Measurements from ENCODE around the gene IGSF11. TPM values are rescaled to one million over a fixed set of nuclear protein-coding genes. Genes with fewer than 3 reads are reported as not detected.

IGSF11 gene
- total RNA-seq, 1 experiment from 2014 or later: not detected

DNA sequence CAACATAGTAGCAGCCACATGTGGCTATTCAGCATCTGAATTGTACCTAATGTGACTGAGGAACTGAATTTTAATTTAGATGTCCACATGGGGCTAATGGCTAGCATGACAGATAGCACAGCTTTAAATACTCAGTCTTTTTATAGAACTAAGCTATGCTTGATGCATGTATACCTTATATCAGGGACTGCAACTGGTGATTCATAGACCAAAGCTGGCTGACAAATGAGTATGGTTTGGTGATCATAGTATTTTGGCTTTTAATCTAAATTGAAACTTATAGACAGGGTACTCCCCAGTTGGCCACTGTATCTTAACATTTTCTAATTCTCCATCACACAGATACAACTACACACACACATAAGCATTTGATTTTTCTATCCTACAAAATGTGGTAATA, 83.6 kb downstream of the IGSF11 start:
- DNase-seq (ENCODE audit: low read depth): no peak

DNA sequence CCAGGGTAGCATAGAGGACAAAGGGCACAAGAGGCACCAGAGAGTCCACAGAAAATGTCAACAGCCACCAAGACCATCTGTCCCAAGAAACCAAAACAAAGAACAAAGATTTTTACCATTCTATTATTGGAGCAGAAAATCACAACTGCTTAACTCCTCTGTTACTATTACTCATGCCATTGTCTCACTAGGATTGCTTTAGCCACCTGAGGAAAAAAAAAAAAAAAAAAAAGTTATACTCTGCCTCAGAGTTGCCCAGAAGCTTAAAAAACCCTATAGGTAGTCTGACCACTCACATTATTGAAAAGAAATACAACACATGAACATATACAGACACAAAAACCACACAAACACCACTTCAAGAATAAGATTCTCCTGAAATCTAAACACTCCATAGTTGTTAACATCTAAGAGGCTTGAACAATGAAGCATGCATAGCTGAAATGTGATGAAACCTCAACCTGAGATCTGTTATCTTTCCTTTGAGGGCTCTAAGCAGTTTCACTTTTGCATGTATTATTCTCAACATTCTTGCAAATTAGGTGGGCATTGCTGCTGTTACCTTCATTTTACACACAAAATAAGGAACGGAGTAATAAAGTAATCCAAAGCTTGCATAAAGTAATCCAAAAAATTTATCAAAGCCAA, 85.4 kb downstream of the IGSF11 start:
- DNase-seq (ENCODE audit: low read depth): no peak

DNA sequence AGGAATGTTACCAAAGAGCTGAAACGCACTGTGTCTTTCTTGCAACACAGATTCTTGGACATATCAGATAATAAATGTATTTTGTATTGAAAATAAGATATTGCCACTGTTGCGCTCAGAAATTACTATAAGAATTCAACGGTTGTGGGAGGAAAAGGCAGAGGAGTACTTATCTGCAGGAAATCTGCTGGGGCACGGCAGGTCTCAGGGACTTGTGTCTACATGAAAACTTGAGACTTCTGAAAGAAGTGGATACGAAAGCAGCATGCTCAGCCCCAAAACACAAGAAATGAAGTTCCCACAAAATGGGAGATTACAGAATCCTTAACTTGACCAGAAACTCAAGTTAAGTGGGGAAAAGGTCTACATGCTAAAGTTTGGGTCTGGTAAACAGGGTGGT, 86.5 kb downstream of the IGSF11 start:
- no peak for DNase-seq (ENCODE audit: low read depth)

DNA sequence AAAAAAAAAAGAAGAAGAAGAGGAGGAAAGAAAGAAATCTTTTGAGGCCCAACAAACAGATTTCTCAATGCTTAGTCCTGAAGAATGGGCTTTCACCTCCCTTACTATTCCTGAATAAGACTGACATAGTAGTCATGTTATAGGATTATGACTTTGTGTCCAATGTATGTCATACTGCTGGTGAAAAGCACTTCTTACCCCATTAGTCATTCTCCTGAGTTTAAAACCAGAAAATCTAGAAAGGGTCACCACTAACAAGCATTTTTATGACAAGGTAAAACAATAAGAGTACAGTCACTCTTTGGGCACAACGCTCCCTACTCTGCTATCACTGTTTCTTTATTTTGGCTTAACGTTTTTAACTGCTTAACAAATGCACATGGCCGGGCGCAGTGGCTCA, 88.2 kb downstream of the IGSF11 start:
- DNase-seq (ENCODE audit: low read depth): no peak

DNA sequence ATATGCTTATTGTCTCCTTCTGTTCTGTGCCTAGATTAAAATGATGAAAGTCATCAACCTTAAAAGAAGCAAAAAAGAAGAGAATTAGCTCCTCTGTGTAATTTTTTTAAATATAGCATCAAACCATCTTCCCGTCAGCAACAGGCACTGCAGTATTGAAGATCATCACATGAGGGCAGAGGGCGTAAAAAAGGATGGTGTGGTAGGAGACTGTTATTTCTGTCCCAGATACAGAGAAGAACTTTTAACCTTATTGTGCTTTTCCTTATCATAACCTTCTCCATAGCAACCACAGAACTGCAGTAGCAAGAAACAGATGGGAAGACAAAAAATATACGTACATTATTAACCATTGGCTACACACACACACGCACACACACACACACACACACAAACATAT, 88.8 kb downstream of the IGSF11 start:
- no peak for DNase-seq (ENCODE audit: low read depth)

DNA sequence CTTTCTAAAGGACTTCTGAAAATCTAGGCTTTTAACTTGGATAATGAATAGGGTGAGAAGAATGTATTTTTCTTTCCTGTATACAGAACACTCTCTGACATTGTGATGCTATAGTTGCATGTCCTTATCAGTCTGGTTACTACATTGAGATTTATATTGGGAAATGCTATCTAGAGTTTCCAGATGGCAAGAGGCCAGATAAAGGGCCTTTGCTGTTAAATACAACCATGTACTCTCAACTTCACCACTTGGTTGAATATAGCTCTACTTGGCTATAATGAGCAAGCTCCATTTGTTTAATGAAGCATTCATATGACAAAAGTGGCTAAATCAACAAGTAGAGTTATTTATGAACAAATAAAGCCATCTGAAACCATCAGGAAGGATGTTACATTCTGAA, 91.0 kb downstream of the IGSF11 start:
- no peak for DNase-seq (ENCODE audit: low read depth)

DNA sequence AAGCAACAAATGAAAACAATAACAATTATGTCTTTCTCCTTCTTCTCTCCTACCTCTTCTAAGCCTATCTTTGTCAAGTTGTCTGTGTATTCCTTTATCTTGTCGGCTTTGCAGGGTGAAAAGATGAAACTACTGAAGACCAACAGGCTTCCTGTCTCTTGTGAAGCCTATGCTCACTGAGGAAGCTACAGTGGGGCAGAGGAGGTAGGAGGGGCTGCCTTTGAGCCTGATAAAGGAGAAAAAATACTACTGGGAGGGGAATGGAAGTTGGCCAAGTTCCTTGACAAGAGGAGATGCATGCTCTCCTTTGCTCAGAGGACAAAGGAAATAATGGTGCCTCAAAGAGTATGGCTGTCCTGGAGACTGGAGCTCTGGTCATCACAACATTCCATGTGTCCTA, 92.0 kb downstream of the IGSF11 start:
- DNase-seq (ENCODE audit: low read depth): no peak

DNA sequence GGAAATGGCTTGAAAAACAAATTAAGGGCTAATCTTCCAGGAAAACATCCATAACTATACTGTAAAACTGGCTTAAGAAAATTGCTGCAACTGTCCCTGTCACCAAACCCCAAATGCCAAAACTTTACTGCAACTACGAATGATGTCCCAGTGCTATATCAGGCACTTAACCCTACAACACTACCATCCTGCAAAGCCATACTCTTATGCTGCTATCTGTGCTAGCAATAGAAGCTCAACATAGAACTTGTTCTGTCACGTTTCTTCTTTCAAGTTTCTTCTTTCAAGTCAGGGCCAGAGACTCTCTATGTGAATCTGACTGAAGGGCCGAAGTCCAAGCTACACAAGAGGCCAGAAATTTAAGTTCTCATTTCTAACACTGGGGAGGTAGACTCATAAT, 92.5 kb downstream of the IGSF11 start:
- no peak for DNase-seq (ENCODE audit: low read depth)

DNA sequence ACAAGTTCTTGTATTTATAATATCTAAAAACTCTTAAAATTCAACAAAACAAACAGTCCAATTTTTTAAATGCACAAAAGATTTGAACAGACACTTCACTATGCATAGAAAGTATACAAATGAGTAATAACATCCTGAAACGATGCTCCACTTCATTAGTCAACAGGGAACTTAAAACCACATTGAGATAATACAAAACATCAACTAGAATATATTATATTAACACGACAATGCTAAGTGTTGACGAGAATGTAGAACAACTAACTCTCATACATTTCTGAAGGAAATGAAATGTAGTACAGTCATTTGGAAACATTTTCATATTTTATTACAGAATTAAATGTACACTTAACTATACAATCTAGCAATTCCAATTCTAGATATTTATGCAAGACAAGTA, 93.4 kb downstream of the IGSF11 start:
- DNase-seq (ENCODE audit: low read depth): no peak

DNA sequence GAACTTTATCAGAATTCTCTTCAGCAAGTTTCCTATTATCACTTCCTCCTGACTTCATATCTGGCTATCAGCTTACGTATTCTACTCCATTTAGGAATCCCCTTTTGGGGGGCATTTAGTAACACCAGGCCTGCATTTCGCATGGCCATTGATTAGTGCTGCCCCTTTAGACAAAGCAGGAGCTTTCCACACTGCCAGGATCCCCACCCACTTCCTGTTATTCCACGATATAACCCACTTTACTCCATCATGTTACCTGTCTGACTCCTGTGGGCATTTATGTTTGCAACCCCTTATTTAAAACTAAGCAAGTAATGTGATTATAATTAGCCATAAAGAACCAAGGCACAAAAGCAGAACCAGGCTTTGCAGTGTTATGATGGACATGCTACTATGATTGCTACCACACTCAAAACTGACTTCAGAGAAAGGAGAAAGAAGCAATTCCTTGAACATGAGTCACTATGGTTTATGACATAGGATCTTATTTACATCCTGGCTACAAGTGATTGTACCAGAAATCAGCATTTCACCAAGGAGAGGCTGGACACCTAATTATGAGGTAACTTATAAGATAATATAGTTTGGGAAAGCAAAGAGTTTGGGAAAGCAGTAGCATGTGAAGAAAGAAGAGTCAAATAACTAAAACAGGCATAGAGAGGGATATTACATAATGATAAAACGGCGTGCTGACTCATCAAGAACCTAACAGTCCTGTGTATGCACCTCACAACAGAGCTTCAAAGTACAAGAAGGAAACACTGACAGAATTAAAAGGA, 96.3 kb downstream of the IGSF11 start:
- peak; percentile 5 for DNase-seq (ENCODE audit: low read depth)

DNA sequence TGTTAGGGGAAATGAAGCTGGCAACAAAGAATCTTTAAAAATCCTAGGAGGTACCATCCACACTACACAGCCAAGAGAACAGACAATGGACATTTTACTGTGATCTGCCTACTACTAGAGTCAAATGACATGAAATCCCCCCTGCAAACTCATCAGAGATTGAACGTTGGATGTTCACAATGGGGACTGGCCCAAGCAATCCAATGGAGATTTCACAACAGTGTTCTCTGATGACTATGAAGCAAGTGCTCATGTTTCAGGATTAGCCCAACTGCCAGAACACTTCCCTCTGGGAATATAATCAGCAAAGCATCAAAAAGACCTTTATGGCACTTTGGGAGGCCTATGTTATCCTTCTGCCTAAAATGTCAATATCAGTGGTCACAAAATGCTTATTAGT, 97.8 kb downstream of the IGSF11 start:
- DNase-seq (ENCODE audit: low read depth): no peak

DNA sequence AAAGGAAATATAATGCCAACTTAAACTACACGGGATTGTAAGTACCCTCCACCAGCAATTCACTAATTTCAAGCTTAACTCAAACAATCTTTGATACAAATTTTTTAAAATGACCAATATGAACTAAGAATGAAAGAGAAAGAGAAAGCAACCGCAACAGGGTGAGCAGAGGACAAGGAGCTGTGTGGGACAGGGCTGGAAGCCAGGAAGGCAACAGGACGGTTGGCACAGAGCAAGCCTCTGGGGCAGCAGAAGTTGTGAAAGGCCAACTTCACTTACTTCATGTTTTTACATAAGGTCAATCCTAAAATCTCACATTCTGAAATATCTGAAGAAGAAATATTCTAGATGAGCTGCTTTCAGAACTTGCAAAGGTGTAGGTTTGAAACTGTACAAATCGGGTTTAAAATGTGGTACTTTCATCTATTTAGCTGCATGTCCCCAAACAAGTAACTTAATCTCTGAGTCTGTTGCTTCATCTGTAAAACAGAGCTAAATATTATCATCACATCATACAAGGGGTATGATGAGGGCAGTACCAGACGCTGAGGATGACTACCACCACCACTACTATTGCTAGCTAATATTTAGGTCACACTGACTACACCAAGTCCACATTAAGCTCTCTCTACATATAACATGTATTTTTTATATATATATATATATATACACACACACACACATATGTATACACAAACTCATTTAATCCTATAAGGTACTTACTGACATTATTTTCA, 101.7 kb downstream of the IGSF11 start:
- DNase-seq (ENCODE audit: low read depth): no peak

DNA sequence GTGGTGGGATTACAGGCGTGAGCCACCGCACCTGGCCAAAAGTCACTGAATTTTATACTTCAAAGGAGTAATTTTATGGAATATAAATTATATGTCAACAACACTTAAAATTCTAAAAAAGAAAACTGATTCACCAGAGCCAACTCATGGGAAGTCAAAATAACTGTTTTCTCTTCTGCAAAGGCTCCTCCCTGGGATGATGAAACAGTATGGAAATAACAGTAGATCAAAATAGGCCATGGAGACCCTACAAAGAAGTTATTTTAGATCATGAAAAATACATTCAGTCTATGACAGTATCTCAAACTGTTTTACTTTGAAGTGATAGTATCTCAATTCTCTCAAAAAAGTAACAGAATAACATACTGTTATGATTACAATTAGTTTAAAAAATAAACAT, 102.7 kb downstream of the IGSF11 start:
- DNase-seq (ENCODE audit: low read depth): no peak

DNA sequence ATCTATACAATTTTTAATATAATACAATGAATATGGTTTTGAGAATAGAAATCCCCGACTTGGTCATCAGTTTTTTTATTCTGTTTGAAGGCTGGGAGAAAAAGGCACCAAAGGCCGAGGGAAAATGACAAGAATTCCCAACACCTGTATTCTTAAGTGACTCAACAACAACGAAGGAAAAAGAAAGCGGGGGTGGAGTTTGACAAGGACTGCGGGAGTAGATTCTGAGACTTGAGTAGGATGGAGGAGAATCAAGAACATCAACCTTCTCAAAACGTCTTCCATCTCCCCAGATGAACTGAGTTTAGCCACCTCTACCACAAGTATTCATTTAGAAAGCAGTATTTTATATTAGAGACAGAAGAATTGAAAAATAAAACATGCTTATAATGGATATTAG, 107.2 kb downstream of the IGSF11 start:
- no peak for DNase-seq (ENCODE audit: low read depth)

DNA sequence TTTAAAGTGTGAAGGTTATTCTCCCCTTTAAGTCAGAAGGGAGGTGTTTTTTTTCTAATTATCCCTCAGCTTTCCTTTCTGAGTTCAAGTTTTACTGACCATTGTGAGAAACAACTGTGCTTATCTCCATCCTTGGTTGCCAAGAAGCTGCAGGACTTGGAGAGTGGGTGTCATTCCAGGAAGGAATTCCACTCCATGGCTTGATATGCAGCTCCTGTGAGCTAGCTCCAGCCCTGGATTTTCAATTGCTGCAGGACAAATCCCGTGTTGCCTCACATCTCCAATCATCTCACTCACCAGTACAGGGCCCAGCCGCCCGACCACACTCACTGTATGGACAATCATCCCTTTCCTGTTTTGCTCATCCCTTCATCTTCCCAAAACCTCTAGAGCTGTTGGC, 122.5 kb downstream of the IGSF11 start:
- no peak for DNase-seq (ENCODE audit: low read depth)

DNA sequence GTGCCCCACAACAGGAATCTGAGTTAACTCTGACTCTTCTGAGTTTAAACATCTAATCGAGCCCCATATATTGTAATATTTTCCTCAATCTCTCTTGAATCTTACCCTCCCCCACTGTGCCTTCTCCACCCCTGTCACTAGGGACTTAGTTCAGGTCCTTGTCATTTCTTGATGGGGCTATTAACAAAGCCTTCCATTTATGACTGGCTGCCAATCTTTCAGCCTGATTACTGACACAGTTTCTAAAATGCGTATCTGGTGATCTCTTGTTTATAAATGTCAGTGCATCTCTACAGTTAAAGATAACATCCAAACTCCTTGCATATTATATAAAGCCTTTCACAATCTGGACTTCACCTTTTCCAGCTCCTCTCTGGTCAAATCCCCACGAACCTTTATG, 124.3 kb downstream of the IGSF11 start:
- DNase-seq (ENCODE audit: low read depth): no peak

DNA sequence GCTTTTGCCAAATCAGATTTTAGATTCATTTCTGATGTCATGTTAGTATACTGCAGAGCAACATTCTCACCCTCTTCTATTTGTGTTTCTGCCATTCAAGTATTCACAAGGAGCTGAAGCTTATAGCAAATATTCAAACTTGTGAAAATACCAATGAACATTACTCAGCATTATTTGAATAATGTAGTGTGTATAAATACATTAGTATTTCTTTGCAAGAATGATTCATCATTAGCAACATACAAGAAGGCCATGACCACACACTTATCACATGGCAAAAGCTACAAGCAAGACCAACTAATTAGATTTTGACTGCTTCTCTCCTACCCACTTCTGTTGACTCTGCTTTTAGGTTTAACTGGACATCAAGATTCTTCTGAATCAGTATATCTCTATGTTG, 124.9 kb downstream of the IGSF11 start:
- DNase-seq (ENCODE audit: low read depth): no peak

DNA sequence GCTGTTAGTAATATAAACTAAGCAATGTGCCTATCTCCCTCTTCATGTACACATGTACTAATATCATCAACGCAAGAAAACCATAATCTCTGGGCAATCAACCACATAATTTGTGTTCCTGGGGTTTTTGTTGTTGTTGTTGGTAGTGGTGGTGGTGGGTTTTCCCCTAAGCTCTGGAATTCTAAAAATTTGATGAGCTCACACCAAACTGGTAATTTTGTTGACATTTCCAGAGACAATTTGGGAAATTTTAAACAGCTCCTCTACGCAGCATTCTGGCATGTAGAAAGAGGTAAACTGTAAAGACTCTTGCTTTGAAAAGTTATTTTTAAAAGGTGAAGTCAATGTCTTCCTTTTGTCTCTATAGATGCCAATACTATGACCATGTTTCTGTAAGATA, 126.7 kb downstream of the IGSF11 start:
- no peak for DNase-seq (ENCODE audit: low read depth)

DNA sequence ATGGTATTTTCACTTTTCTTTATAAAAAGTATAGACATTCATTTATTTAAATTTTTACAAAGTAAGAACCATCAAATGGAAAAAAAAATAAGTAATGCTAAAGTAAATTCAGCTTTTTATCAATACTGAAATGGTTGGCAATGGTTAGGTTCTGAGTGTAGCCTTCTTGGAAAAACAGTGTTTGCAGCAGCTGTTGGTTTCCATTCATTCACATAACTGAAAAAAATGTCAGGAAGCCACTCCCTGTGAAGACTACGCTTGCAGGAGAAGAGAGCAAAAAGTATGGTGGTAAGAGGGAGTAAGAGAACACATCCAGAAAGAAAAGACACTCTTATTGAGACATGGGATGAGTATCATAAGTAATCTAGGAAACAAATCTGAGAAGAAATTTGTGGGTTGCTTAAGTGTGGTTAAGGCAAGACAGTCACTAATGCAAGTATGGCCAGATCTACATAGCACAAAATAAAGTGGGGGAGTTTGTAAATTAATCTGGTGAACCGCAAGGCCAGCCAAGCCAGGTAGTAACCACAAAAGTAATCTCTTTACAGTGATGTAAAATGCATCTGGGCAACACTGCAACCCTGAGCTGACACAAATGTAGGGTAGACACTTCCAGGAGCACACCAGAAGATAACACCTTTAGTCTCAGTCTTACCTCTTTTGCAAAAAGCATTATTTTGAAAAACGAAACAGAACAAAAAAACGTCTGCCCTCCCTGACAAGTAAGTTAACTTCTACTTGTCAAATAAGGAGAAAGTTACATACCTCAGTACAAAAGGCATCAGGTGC, 133.7 kb downstream of the IGSF11 start:
- DNase-seq (ENCODE audit: low read depth): no peak

DNA sequence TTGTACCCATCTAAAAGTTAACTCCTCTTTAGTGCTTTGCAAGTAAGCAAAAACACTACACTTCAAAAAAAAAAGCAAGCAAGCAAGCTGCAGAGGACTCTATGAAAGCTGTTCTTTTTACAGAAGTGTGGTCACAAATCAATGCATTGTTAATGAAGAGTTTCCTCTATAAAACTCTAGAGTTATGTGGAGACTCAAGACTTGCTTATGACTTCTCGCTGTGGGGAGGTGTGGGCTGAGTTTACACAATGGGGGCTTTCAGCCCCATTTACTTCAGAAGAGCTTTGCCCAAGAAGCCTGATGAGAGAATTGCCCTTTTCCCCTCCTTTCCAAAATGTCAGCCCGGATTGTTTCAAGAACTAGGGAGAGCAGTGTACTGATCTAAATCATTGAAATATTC, 144.4 kb downstream of the IGSF11 start:
- DNase-seq (ENCODE audit: low read depth): no peak

DNA sequence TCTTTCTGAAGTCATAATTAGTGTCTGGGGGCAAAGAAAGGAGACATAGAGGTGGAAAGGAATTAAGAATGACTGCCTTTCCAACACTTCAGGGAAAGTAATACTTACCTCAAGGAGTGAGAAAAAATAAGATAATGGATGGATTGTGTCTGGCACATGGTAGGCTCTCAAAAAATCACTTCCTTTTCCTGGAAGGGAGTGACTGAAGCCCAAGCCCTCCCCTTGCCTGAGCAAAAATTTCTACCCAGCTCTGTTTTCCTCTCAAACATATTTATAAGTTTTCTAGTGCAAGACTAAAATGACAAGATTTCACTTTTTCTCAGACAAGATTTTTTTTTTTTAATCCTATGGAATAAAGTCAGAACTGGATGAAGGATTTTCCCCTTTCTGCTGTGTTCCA, 145.0 kb downstream of the IGSF11 start:
- DNase-seq (ENCODE audit: low read depth): no peak

DNA sequence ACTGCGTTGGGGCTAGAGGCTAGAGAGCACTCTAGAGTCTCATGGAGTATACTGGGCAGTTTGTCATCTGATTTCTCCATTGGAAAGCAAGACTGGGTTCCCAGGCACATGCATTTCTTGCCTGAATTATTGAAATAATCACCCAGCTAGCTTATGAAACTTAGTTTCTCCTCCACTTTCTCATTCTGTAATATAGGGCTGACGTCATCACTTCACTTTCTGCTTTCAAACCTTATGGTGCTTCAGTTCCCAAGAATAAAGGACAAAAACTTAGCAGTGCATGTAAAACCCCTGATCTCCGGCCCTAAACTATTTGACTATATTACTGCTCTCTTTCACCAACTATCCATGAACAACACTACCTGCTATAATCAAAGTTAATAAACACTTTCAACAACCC, 147.9 kb downstream of the IGSF11 start:
- no peak for DNase-seq (ENCODE audit: low read depth)
